ENCODE data around the gene ELMO1.

Gene ELMO1

DNA sequence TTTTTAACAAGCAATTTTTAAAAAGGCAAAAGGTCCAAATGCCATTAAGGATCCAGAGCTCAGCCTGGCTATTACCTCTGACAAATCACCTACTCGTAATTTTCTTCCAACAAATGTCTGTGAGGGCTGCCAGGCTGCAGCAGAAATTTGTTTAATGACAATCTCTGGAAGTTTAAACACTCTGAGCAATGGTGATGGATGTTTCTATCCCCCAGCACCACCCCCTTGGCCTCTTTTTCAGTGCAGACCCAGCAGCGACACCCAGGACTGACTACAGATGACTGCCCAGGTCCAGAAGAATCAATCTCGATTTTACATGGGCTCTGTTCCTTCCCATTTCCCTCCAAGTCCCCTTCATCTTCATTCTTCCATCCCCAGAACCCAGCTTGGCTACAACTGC is 523.0 kb downstream of the ELMO1 start:
- DNase-seq = no peak

DNA sequence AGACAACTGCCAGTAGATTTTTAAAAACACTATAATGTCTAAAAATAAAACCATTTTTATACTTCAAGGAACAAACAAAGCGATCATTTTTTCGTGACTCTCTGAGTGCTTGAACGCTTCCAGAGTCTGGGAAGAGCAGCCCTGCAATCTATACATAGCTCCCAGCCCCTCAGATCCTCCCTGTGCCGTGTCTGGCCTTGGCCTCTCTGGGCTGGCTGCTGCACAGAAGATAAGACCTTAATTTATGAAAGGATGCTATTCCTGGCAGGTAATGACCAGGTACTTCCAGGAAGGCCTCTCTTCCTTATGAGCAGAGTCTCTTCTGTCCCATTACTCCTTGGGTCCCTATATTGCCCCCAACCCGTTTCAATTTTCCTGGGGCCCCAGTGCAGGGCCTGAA is 523.5 kb downstream of the ELMO1 start:
- DNase-seq = no peak

DNA sequence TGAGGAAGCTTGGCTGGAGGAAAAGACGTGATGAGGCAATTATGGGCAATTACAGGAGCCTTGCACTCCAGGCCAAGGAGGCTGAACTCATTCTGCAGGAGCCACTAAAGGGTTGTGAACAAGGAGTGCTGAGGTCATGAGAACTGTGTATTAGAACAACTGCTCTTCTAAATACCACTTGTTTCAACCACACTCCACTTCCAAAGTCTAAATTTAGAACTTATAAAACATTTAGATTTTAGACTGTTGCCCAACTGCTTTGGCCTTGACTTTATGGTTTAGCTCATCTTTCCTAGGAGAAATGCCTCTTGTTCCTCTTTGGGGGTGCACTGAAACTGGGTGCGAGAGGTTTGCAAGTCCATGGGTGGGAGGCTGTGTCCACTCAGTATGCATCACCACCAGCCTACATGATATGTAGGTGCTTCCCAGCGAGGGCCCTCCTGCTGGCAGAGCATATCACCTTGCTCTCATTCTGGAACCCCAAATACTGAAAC is 524.7 kb downstream of the ELMO1 start:
- DNase-seq = no peak

DNA sequence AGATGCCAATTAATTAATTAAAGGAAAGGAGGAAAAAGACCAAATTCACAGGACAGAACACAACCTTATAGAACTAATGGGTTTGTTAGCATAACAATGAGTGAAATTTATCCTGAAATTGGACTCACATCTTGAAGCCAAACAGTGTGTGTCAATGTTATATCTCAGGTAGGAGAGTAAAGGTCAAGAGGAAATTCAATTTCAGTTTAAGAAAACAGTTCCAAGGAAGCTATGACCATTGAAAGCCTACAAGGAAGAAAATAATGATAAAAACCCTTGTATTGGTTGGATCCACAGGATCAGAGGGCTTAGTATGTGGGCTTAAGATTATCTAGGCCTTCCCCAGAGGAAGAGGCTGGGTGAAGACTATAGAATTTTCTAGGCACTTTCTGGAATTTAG is 525.5 kb downstream of the ELMO1 start:
- no peak for DNase-seq

DNA sequence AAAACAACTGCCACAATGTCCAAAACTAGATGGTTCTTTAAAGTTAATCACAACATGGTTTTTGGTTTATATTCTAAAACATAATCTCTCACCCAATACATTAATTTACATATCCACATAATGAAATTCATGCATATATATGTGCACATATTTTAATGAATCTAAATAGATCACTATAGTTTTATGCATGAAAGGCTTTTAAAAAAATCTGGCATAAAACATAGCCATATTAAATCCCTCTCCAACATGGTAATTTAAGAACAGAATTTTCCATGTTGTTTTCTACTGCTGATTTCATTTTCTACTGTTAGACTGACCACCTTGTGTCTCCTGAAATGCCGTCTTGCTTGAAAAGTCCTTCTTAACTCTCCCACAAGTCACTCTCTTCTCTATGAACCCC is 528.2 kb downstream of the ELMO1 start:
- no peak for DNase-seq

DNA sequence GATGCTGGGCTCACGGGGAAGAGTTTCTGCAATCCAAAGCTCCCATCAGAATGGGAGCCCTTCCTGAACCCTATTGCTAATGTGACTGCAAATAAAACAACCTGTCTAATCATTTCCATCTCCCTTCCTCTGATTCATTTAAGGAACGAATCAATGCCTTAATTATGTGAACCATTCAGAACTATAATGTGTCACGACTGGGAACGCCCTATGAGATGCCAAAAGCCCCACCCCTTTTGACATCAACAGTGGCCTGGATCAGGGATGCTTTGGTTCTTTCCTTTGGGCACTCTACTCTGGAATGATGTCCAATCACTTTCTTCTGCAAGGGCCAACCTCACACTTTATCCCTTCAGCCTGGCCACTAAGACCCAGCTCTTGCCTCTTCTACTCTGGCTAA is 528.9 kb downstream of the ELMO1 start:
- DNase-seq = no peak

DNA sequence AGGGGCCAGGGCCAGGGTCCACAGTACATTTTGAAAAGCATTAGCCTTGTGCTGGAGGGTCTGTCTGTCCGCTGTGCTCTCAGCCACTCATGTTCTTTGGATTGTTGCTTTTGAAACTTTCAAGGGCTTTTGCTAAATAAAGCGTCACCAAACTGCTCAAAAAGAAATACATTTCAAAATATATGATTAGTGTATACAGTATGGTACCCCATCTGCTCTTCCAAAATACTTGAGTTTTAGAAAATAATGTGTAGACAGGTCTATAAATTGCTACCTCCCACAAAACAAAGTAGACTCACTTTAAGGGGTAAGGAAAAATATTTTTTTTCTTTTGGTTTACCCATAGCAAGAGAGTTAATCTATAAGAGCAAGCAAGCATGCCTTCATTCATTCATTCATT is 530.1 kb downstream of the ELMO1 start:
- no peak for DNase-seq

DNA sequence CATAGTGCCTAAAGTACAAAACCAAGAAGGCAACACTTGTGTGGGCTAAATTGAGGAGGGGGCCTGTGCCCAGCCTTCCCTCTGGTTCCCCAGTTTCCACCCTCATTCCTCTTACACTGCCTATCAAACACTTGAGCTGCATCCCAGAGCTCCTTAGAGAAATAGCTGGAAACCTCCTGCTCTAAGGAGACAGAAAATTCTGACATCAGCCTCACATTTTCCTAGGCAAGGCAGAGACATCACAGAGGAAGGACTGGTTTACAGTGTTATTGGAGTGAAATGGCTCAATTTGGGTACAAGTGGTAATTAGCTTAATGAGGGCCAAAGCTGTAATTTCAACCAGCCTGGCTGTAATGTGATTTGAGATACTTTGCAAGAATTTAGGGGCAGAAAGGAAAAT is 532.0 kb downstream of the ELMO1 start:
- no peak for DNase-seq

DNA sequence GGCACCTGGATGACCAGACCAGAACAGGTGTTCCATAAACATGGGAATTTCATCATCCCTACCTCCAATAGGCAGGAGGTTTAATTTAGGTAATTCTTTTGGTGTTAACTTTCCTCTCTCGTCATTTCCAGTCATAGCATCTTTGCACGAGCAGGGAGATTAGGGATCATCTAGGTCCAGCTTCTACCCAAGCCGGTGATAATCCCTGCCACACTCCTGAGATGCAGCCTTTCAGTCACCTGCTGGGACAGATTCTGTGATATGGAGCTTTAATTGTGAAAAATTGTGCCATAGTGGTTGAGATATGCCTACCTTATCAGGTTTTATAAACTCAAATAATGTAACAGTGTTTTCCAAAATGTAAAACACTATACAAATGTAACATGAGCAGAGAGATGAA is 532.5 kb downstream of the ELMO1 start:
- no peak for DNase-seq

DNA sequence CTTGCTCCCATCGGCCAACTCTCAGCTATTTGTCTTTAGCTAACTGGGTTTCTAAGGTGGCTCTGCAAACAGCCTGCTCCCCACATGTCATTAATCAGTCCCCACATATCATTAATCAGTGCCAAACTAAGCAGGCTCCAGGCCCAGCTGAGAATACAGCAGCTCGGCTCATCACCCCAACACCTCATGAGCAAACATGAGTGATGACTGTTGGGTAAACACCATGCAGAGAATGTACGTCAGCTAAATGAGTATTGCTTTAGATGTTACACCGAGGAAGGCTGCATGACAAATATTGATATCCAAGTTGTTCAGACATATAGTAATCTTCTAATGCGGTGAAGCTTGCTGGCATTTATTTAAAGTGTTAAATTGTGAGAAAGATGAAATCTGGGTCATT is 536.9 kb downstream of the ELMO1 start:
- DNase-seq = peak; percentile 99

DNA sequence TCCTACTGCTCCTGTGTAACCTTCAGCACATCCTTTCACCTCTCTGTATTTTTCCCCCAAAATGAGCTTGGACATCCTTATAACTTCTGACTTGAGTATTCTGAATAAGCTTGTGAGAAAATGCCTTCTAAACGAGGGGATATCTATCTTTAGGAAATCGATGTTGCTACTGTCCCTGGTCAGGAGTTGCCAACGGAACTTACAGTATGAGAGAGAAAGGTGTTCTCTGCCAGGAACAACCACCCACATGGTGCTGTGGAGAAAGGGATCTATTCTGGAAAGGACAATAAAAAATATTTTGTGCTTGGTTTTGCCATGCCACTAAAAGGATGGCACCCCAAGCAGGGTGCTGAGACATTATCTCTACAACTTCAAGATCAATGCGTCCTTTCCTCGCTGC is 537.8 kb downstream of the ELMO1 start:
- DNase-seq = no peak

DNA sequence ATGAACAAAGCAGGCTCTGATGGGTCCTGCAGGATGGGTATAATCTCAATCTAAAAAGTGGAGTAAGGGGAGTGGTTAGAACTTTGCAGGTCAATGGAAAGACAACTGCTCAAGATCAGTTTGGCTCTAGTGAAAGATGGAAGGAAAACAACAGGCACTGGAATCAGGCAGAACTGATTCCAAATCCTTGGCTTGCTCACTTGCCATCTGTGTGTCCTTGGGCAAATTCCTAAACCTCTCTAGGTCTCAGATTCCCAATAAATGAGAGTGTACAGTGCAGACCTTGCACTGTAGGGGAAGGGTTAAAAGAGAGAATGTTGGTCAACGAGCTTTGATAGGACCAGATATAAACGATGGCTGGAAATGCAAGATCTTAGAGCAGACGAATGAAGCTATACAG is 538.3 kb downstream of the ELMO1 start:
- DNase-seq = no peak

DNA sequence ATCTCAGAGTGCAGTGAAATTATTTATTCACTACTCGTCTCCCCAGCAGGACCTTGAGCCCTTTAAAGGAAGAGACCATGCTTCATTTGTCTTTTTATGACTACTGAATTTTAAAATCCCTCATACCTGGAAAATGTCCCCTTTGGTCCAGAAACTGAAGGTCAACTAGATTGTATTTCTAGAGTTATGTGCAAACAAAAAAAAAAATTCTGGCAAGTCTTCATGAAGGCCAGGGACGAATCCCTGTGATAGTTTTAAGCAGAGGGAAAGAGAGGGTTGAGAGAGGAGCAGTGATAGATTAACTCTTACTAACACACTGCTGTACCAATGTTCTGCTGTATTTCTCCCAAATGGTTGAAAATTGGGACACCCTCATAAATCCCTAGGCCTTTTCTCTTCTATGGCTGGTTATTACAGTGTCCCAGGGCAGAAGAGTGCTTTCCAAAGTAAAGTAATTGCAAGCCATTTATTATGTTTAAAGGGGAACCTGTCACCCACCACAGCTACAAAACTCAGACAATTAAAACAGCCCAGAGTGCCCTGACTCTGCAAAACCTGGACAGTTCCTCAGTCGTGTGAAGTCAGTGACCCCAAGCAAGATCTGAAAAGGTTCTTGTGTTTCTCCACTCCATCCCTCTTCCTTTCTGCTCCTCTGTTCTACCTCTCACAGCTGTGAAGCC is 541.6 kb downstream of the ELMO1 start:
- peak; percentile 62 for DNase-seq

DNA sequence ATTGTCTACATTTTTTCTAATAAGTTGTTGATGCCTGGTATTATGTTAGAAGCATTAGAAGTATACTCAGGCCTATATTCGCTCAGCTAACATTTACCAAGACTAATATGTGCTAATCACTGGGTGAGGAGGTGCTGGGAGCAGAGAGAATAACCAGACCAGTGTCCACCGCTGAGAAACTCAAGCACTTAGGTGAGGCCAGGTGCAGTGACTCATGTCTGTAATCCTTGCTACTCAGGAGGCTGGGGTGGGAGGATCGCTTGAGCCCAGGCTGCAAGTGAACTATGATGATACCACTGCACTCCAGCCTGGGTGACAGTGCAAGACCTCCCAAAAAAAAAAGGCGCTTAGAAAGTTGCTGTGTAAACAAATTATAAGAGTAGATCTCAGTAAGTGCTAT is 542.2 kb downstream of the ELMO1 start:
- DNase-seq = peak; percentile 82

DNA sequence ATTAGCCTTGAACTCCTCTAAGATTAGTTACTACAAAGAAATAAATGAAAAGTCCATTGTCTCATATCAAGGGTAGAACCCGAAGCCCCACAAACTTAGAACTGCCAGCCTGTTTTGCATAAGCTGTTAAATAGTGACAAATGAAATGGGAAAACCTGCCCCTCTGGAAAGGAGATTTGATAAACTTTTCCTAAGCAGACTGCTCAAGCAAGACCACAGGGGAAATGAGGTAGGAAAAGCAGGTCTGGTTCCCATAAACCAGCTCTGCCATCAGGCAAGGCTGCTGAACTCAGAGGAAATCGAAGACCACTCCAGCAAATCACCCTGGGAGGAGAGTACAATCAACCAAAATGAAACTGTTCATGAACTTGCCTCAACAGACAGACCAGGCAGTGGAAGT is 542.8 kb downstream of the ELMO1 start:
- no peak for DNase-seq

DNA sequence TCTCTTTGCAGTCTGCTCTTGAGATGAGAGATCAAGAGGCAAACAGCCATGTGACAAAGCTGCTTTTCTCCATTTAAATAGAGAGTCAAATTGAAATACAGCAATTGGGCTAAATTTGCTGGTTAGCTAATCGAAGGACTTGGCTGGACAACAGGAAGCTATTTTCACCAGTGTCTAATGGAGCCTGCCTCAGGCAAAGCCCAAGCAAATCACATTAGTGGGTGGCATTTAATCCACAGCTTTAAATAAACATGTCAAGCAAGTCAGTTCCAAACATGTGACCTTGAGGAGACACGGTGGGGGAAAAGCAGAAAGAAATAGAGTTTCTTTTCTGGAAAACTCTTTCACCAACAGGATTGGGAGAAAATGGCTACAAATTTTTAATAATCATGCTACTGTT is 543.9 kb downstream of the ELMO1 start:
- DNase-seq = no peak

DNA sequence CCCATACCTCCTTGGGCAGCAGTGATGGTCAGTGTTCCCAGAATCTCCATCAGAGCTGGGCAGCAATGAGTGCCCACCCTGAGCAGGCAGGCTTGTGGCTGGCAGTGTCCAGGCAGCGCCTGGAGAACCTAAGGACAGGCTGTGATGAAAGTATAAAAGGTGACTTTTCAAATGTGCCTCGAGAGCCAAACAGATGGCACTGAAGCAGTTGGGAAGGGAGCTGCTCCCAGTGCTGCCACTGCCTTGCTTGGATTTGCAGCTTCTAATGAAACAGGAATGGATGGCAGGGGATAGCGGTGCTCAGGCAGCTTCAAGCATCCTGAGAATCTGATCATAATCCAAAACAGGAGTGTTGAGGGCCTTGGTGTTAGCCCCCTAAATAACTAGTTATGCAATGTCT is 544.6 kb downstream of the ELMO1 start:
- DNase-seq = no peak

DNA sequence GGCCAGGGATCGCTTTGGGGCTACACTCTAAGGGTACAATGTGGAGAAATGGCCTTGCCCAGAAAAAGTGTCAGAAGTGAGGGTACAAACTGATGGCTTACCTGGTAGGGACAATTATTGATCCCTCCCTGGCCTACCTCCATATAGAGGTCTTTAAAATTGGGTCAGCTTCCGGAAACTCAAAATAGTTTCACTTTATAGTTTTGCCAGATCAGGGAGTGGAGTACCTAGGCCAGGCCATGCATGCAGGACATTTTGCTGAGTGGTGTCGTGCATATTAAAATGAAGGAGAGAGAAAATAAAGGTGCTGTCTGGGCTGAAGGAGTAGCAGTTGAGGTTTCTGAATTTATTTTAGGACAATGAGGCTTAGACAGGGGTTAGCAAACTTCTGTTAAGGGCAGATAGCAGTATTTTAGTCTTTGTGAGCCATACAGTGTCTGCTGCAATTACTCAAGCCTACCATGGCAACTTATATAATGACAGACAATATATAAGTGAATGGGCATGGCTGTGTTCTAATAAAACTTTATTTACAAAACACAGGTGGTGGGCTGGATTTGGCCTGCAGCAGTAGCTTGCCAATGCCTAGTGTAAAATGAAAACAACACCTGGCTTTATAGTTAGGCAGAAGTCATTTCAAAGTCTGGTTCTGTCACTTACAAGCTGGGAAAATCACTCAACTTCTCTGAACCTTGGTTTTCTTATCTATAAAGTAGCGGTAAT is 547.5 kb downstream of the ELMO1 start:
- no peak for DNase-seq

DNA sequence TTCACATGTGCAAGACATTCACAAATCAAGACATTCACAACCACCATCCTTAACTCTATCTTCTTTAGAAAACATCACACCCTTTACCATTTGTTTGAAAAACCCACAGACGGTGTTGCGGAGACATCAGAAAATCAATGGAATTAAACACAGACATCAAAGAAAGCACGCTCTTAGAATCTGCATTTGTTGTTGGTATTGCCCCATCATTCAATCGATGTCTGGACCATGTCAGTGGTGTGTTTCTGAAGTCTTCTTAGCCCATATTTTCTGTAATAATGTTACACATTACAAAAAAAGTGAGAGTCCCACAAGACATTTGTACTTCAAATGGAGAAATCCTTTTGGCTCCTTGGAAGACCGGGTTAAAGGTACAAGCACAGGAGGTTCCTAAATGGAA is 550.5 kb downstream of the ELMO1 start:
- DNase-seq = no peak

DNA sequence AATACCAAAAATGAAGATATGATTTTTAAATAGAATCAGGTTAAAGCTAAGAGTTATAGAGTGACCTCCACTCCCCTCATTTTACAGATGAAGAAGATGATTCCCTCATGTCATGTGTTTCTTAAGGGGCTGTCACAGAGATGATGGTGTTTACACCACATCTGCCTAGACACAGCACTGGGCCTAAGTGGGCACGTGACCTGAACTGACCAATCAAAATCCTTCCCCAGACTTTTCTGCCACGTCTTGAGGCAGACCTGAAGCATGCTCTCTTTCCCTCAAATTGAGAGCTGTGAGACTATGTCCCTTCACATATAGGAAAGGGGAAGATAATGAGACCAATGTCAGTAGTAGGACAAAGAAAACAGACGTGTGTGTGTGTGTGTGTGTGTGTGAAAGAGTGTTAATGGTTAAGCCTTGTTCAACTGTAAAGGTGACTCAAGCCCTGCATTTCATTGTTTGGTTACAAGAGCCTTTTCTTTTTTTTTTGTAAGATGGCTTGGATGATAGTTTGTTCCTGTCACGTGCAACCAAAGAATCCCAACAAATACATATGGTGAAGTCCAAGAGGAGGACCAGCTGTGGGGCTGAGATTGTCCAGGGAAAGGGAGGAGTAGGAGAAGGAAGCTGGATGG is 551.6 kb downstream of the ELMO1 start:
- DNase-seq = no peak

DNA sequence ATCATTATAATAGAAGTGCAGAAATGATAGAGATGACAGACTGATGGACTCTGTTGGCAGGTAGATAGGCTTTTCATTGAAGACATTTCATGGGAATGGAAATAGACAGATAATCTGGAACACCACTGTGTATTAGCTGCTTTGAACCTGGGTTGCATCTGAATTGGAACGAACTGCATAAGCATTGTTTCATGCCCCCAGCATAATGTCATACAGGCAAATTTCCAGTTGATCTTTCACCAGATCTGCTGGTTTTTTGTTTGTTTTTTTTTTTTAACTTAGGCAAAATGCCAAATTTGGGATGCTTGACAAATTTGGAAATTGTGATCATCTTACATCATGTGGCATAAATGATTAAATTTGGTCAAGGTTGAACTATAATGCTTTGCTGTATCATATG is 552.2 kb downstream of the ELMO1 start:
- no peak for DNase-seq

DNA sequence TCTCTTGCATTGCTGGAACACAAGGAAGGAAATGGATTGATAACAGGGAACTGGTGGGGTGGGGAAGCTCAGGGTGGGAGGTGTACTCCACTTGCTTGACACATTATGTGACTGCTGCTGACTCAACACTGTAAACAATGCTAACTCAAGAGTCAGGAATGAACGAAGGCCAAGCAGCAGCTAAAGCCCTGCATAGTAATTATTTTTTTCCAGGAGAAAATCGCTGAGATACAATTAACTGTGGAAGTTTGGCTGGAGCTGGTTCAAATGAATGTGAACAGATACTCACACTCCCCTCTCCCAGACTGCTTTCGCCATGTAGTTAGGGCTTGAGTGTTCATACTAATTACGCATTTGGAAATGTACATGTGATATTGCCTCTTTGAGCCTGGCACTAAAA is 553.5 kb downstream of the ELMO1 start:
- no peak for DNase-seq

DNA sequence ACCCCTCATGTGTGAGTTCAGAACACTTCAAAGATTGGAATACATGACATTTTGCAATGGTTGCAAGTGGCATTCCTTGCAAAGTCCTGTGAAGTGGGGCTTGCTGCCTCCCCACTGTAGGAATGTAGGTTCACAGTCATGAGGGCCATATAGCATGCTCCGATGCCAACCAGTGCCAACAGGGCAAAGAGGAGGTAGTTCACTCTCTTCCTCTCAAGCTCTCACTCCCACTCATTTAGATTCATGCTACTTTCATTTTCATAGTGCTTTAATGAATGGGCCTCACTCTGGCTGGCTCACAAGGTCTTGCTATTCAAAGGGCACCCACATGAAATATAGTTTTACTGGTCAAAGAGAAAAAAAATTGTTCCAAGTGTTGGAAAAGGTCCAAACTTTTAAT is 554.5 kb downstream of the ELMO1 start:
- no peak for DNase-seq

DNA sequence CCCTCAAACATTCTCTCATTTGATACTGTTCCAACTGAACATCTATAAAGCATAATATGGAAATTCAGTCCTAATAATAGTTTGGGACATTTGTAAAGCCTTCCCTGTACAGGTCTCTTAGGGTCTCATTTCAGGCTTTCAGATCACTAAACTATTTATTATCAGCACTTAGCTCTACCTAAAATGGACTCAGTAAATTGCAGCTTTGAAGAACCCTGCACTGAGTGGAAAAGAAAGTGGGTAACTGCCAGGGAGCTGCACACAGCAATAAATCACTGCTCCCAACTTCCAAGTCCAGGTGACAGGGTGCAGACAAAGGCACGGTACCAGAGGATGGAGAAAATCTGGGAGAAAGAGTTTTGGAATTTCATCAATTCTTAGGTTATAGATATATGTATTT is 559.5 kb downstream of the ELMO1 start:
- no peak for DNase-seq
